Panc1 (cell line): Measurements from ENCODE around the gene STX2.

Source experiments
- POLR2AphosphoS5 ChIP-seq: IDR thresholded peaks from 2 replicates; pipeline ENCODE4 v1.6.1; 2012; ENCODE audit warnings: mild to moderate bottlenecking, low read depth, low read length, moderate library complexity
- REST ChIP-seq, 2 experiments: IDR thresholded peaks; 2 replicates each; pipeline ENCODE4 v1.6.1; 2011 to 2012; ENCODE audit warnings: low read depth in 2 of 2, control low read depth in 1 of 2, low read length in 1 of 2, mild to moderate bottlenecking in 1 of 2, moderate library complexity in 1 of 2; ENCODE audit not compliant: insufficient read depth in 1 of 2
- SIN3A ChIP-seq: IDR thresholded peaks from 2 replicates; pipeline ENCODE4 v1.6.1; 2012; ENCODE audit warnings: low read depth, mild to moderate bottlenecking, low read length, moderate library complexity, borderline replicate concordance; ENCODE audit not compliant: insufficient read depth
- TCF7L2 ChIP-seq: IDR thresholded peaks from 2 replicates; pipeline ENCODE4 v1.6.1; 2011; ENCODE audit warnings: mild to moderate bottlenecking, low read depth, low read length, inconsistent platforms
- TF ChIP-seq, protein P1 (sequence below): fragments of 450-650 bp; IDR thresholded peaks from 2 replicates; pipeline ENCODE4 v1.5.1; 2017; ENCODE audit warnings: mild to moderate bottlenecking

- TF ChIP-seq, protein P1, sequence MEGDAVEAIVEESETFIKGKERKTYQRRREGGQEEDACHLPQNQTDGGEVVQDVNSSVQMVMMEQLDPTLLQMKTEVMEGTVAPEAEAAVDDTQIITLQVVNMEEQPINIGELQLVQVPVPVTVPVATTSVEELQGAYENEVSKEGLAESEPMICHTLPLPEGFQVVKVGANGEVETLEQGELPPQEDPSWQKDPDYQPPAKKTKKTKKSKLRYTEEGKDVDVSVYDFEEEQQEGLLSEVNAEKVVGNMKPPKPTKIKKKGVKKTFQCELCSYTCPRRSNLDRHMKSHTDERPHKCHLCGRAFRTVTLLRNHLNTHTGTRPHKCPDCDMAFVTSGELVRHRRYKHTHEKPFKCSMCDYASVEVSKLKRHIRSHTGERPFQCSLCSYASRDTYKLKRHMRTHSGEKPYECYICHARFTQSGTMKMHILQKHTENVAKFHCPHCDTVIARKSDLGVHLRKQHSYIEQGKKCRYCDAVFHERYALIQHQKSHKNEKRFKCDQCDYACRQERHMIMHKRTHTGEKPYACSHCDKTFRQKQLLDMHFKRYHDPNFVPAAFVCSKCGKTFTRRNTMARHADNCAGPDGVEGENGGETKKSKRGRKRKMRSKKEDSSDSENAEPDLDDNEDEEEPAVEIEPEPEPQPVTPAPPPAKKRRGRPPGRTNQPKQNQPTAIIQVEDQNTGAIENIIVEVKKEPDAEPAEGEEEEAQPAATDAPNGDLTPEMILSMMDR = no peak
- no peak for TF ChIP-seq TCF7L2
- TF ChIP-seq REST (IDR thresholded peaks at IDR 0.05; ENCODE audit: insufficient read depth in 1 of 2, low read depth in 2 of 2, low read length in 1 of 2) = no peak
- no peak for TF ChIP-seq POLR2AphosphoS5
- no peak for TF ChIP-seq SIN3A
Observed at GRCh38 chr12:130831246-130831645, 7.8 kb downstream of the STX2 start.
